Endothelial cell of umbilical vein (primary cell): ENCODE data around the gene EPS8L1. TPM values are rescaled to one million over a fixed set of nuclear protein-coding genes. Genes with fewer than 3 reads are reported as not detected.

Experiments used
- BruUV-seq: library from RNA; stranded (reverse); fragments of 400-500 nt; replicated peaks from 2 replicates; lab custom pipeline; 2021; lab: Mats Ljungman, UMichigan
- CTCF ChIA-PET: fragments of 300-600, 350-600 bp; sonication (Branson Sonifier 250); formaldehyde crosslinking; loops from one replicate; lab custom pipeline; 2021; ENCODE audit warnings: antibody characterized with exemption, inconsistent platforms; lab: Charles Lee
- POLR2A ChIA-PET: fragments of 300-600, 350-600 bp; sonication (Branson Sonifier 250); formaldehyde crosslinking; loops from one replicate; lab custom pipeline; 2021; ENCODE audit warnings: antibody characterized with exemption, inconsistent platforms; lab: Charles Lee
- DNase-seq: peaks from one replicate; pipeline ENCODE4 v3.0.0-alpha.2; 2011; ENCODE audit warnings: low read depth, low spot score
- FAIRE-seq: peaks from 2 replicates; lab custom pipeline; 2011; peaks lifted over from hg19 to GRCh38; lab: Jason Lieb, UNC
- H2AFZ ChIP-seq: 2 replicates; pipeline ENCODE4 v1.6.0; 2012; ENCODE audit warnings: low read depth, low read length, control low read depth, inconsistent platforms
- H3K27ac ChIP-seq: 2 replicates; pipeline ENCODE4 v1.5.1; 2011; ENCODE audit warnings: low read depth, mild to moderate bottlenecking, control low read depth, low read length, moderate library complexity; ENCODE audit not compliant: insufficient read depth
- H3K27me3 ChIP-seq, 2 experiments: 2 replicates each; pipeline versions ENCODE4 v1.6.0 to v1.6.1; 2011; ENCODE audit warnings: low read length in 2 of 2, mixed read lengths in 1 of 2; ENCODE audit not compliant: control insufficient read depth in 2 of 2, insufficient read depth in 2 of 2
- H3K36me3 ChIP-seq, 2 experiments: 2 replicates in 1 of 2; 3 replicates in 1 of 2; pipeline ENCODE4 v1.5.1; 2011; ENCODE audit warnings: low read length in 2 of 2, mild to moderate bottlenecking in 1 of 2, moderate library complexity in 1 of 2; ENCODE audit not compliant: control insufficient read depth in 2 of 2, insufficient read depth in 2 of 2; ENCODE audit errors: extremely low read depth in 1 of 2
- H3K4me1 ChIP-seq: 3 replicates; pipeline ENCODE4 v1.5.1; 2011; ENCODE audit warnings: mild to moderate bottlenecking, low read length; ENCODE audit not compliant: control insufficient read depth, insufficient read depth; ENCODE audit errors: extremely low read depth
- H3K4me2 ChIP-seq: 2 replicates; pipeline ENCODE4 v1.6.1; 2011; ENCODE audit warnings: low read length, control low read depth, mixed read lengths; ENCODE audit not compliant: insufficient read depth
- H3K4me3 ChIP-seq, 3 experiments: fragments of 200-600 bp in 1 of 3; sonication (generic), shearing (Covaris generic) in 1 of 3; replicated peaks in 1 of 3; 2 replicates each; pipeline ENCODE4 v1.5.1; 2011 to 2016; ENCODE audit warnings: control low read depth in 3 of 3, low read length in 3 of 3, mild to moderate bottlenecking in 2 of 3, inconsistent platforms in 1 of 3, low read depth in 1 of 3, moderate library complexity in 1 of 3; ENCODE audit not compliant: insufficient read depth in 1 of 3
- H3K79me2 ChIP-seq: 2 replicates; pipeline ENCODE4 v1.6.0; 2012; ENCODE audit warnings: low read length, inconsistent platforms; ENCODE audit not compliant: control insufficient read depth, insufficient read depth
- H3K9ac ChIP-seq: replicated peaks from 2 replicates; pipeline ENCODE3; 2011; ENCODE audit warnings: low read length, control low read depth; ENCODE audit not compliant: insufficient read depth; ENCODE audit errors: extremely low read depth
- H3K9me1 ChIP-seq: replicated peaks from 3 replicates; pipeline ENCODE4 v1.6.0; 2011; ENCODE audit warnings: mild to moderate bottlenecking, low read length; ENCODE audit not compliant: control insufficient read depth, insufficient read depth; ENCODE audit errors: extremely low read depth
- H3K9me3 ChIP-seq: replicated peaks from 2 replicates; pipeline ENCODE4 v1.5.1; 2012; ENCODE audit warnings: low read length, inconsistent platforms; ENCODE audit not compliant: control insufficient read depth, insufficient read depth
- H4K20me1 ChIP-seq: replicated peaks from 2 replicates; pipeline ENCODE3; 2011; ENCODE audit warnings: mild to moderate bottlenecking, low read length; ENCODE audit not compliant: control insufficient read depth, insufficient read depth; ENCODE audit errors: extremely low read depth
- CTCF ChIP-seq, 2 donors: IDR thresholded peaks; 1 replicate in 1 of 2; 2 replicates in 1 of 2; pipeline ENCODE4 v1.5.1; 2011; ENCODE audit warnings: low read length in 2 of 2, mild to moderate bottlenecking in 2 of 2, moderate library complexity in 2 of 2, control low read depth in 1 of 2, inconsistent platforms in 1 of 2, low read depth in 1 of 2; ENCODE audit not compliant: insufficient read depth in 1 of 2; ENCODE audit errors: extremely low read depth in 1 of 2
- EZH2 ChIP-seq: IDR thresholded peaks from 2 replicates; pipeline ENCODE4 v1.6.1; 2012; ENCODE audit warnings: borderline replicate concordance, low read depth, mild to moderate bottlenecking, moderate library complexity, low read length, inconsistent platforms; ENCODE audit not compliant: severe bottlenecking
- FOS ChIP-seq: IDR thresholded peaks from 2 replicates; pipeline ENCODE4 v1.6.1; 2011; ENCODE audit warnings: mild to moderate bottlenecking, low read length, moderate library complexity, borderline replicate concordance; ENCODE audit not compliant: insufficient read depth
- GATA2 ChIP-seq: IDR thresholded peaks from 2 replicates; pipeline ENCODE4 v1.7.0; 2011; ENCODE audit warnings: low read depth, mild to moderate bottlenecking, moderate library complexity, mixed read lengths, low read length; ENCODE audit not compliant: insufficient read length, insufficient read depth
- JUN ChIP-seq: IDR thresholded peaks from 2 replicates; pipeline ENCODE4 v1.6.1; 2011; ENCODE audit warnings: borderline replicate concordance, low read depth; ENCODE audit not compliant: insufficient read length, insufficient read depth
- MYC ChIP-seq: IDR thresholded peaks from one replicate; pipeline ENCODE4 v1.6.1; 2011; ENCODE audit warnings: mild to moderate bottlenecking, low read depth, low read length
- POLR2A ChIP-seq: IDR thresholded peaks from 2 replicates; pipeline ENCODE4 v1.6.1; 2012; ENCODE audit warnings: low read depth, mild to moderate bottlenecking, control low read depth, low read length
- POLR2AphosphoS5 ChIP-seq: IDR thresholded peaks from 2 replicates; pipeline ENCODE4 v1.6.1; 2012; ENCODE audit warnings: low read depth, mild to moderate bottlenecking, control low read depth, low read length, moderate library complexity; ENCODE audit not compliant: insufficient read depth
- dilution Hi-C: fragments of 300-500 bp; cut with MboI; formaldehyde crosslinking; loops from one replicate; pipeline ENCODE4 v1.15.0; 2019; ENCODE audit warnings: low sequenced_read_pairs; ENCODE audit not compliant: extremely low pct_ligation_motif_present
- intact Hi-C: fragments of 100-400 bp; cut with micrococcal nuclease; formaldehyde crosslinking; loops from one replicate; pipeline ENCODE4 v1.10.0; 2022
- polyA plus RNA-seq, 4 experiments: library from polyadenylated mRNA; depleted of rRNA in 3 of 4; stranded (reverse) in 3 of 4; unstranded in 1 of 4; fragments of >200 nt; gene quantifications; 2 replicates each; pipeline versions ENCODE4 v1.2.1 to v1.2.3, GENCODE V29; 2011 to 2012; ENCODE audit warnings: missing spikeins in 1 of 4
- total RNA-seq: library from RNA; stranded (reverse); gene quantifications from 2 replicates; pipeline ENCODE4 v1.2.3, GENCODE V29; 2021
- TF ChIP-seq, protein P1 (sequence below): IDR thresholded peaks from 2 replicates; pipeline ENCODE4 v1.6.1; 2011; ENCODE audit not compliant: insufficient read depth, insufficient read length

The EPS8L1 gene
- total and polyA plus RNA-seq, 2 donors (not counting 3 experiments of a cell fraction or from before 2014, with no cell fraction given): 15.9 to 28.9 TPM

DNA sequence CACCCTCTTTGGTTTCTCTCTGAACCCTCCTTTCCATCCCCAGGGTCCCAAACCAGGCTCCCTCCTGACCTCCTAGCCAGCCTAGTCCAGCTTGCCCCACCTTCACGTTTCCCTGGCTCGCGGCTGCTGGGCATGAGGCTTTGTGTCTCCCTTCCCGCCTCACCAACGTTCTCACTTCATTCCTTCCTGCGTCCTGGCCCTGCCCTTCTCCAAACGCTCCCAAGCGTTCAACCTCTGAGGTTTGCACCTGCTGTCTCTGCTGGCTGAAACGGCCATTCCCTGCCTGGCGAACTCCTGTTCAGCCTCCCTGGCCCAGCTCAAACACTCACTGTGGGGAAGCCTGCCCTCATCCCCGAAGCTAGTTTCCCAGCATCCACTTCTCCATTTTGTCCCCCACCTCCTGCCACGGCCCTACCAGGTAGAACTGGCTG, 12.4 kb downstream of the EPS8L1 start:
- BruUV-seq: no TSS peak
- H3K4me2 ChIP-seq: peak overlapping the region; percentile 75
- CTCF ChIA-PET: interaction anchor here (0.7 to 3.7 kb wide), 17 partner anchors 12 to 543 kb away, joined by 3 to 51 read pairs (median 6); partner anchors contain the start of genes DNAAF3, PPP1R12C, RDH13 and TMEM238
- FAIRE-seq (peak; percentile 8), DNase-seq (no peak)
- H3K4me1 ChIP-seq: peaks cover 18% of the 10 kb centered on the region
- peaks cover 0 to 1% of the 10 kb centered on the region in 2 experiments for H3K27me3 ChIP-seq
- no peaks in the 10 kb centered on the region for H3K9me3 ChIP-seq
- no peaks in the 10 kb centered on the region for H4K20me1 ChIP-seq
- peaks cover 5% of the 10 kb centered on the region for H3K79me2 ChIP-seq
- intact Hi-C loops (loop anchor here (1.0 to 5.0 kb wide), 3 partner anchors 44 to 554 kb away; partner anchors contain the start of genes ZNF580 and ZNF581), dilution Hi-C loops (no loop called here)
- H3K4me3 ChIP-seq: peak overlapping the region in 2 of 3 experiments; percentile 55 to 77
- peak overlapping the region; percentile 67 for H3K27ac ChIP-seq
- no peaks in the 10 kb centered on the region for H3K9me1 ChIP-seq
- POLR2A ChIA-PET: no interaction called here
- TF ChIP-seq POLR2AphosphoS5 (no peak), FOS (no peak), EZH2 (no peak), JUN (no peak), CTCF (IDR thresholded peaks at IDR 0.05; ENCODE audit: extremely low read depth in 1 of 2, insufficient read depth in 1 of 2, low read depth in 1 of 2, low read length in 2 of 2) (no peak), MYC (no peak), POLR2A (no peak), GATA2 (no peak)
- TF ChIP-seq, protein P1, sequence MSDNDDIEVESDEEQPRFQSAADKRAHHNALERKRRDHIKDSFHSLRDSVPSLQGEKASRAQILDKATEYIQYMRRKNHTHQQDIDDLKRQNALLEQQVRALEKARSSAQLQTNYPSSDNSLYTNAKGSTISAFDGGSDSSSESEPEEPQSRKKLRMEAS: no peak
- no peak overlapping the region for H2AFZ ChIP-seq
- H3K9ac ChIP-seq: peak overlapping the region; percentile 64
- peaks cover 2 to 19% of the 10 kb centered on the region in 2 experiments for H3K36me3 ChIP-seq
